Activated T-helper 2 cell treated with anti-CD3 and anti-CD28 coated beads, Interferon-gamma antibody, Interleukin-2, Interleukin-4, amounts not matched to agents 10 μg/mL and 5 μg/mL and 100 μg/mL, durations not matched to agents 14 hours and 24 hours and 36 hours (primary cell): ENCODE results near the gene RBMS3. TPM values are rescaled to one million over a fixed set of nuclear protein-coding genes. Genes with fewer than 3 reads are reported as not detected.

ENCODE experiments used
- DNase-seq: peaks from one replicate; pipeline ENCODE4 v3.0.0; 2021; ENCODE audit warnings: low spot score
- H3K27ac Mint-ChIP-seq: one replicate; pipeline ENCODE4 v1.8.0; 2021; ENCODE audit warnings: mixed read lengths
- H3K27me3 Mint-ChIP-seq: one replicate; pipeline ENCODE4 v1.8.0; 2021; ENCODE audit warnings: low read depth, mixed read lengths
- H3K36me3 Mint-ChIP-seq: one replicate; pipeline ENCODE4 v1.8.0; 2021; ENCODE audit warnings: low read depth, mixed read lengths
- H3K4me1 Mint-ChIP-seq: one replicate; pipeline ENCODE4 v1.8.0; 2021; ENCODE audit warnings: low read depth, mixed read lengths
- H3K4me3 Mint-ChIP-seq: one replicate; pipeline ENCODE4 v1.8.0; 2021; ENCODE audit warnings: low read depth, mild to moderate bottlenecking, moderate library complexity, mixed read lengths
- H3K9me3 Mint-ChIP-seq: one replicate; pipeline ENCODE4 v1.8.0; 2021; ENCODE audit warnings: mixed read lengths
- intact Hi-C: fragments of 100-400 bp; cut with micrococcal nuclease; formaldehyde crosslinking; loops from one replicate; pipeline ENCODE4 v1.15.1; 2023
- total RNA-seq: library from RNA; stranded (reverse); gene quantifications from 2 replicates; pipeline ENCODE4 v1.2.3, GENCODE V29; 2022

RBMS3 gene
- total RNA-seq, 1 donor from 2014 or later, result 5.3 TPM

DNA sequence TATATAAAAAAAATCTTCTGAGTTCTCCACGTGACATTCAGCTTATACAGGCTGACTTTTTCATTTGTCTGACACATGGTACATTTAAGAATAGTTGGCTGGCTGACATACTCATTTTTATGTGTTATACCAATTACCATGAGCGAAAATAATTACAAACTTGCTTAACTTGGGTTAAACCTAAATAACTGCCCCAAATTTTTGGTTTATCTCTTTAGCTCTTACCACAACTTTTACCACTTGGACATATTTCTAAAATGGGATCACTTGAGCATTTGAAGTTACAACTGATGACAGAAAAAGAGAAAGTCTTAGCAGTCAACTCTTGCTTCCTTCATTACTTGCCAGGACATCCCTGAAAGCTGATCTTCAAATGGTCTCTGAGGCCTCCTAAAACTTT is 618.1 kb downstream of the RBMS3 start:
- DNase-seq, result no peak
- peaks cover 2% of the 10 kb centered on the region for H3K27me3 Mint-ChIP-seq
- H3K4me1 Mint-ChIP-seq, result no peaks in the 10 kb centered on the region

DNA sequence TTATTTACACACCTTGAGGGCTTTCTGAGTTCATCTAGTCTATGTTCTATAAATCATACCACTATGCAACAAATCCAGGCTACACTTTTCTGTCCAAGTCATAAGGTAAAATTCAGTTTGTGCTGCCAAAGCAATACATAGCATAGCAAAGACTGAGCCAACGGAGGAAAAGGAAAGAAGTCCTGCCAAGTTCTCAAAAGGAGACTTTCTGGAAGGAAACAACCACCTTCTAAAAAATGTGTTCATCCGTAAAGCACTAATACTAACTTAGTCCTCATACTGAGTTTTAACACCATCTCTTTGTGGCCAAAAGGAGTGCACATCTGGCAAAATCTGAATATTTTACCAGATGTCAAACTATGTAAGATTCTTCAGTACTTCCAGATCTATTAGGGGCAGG is 620.2 kb downstream of the RBMS3 start:
- no peaks in the 10 kb centered on the region for H3K9me3 Mint-ChIP-seq
- DNase-seq, result no peak
- intact Hi-C loops, result no loop called here
- no peaks in the 10 kb centered on the region for H3K4me1 Mint-ChIP-seq
- no peak overlapping the region for H3K4me3 Mint-ChIP-seq
- no peak overlapping the region for H3K27ac Mint-ChIP-seq
- H3K36me3 Mint-ChIP-seq, result no peaks in the 10 kb centered on the region
- H3K27me3 Mint-ChIP-seq, result no peaks in the 10 kb centered on the region

More for the DNA sequence above, 618.1 kb downstream of the RBMS3 start:
- Mint-ChIP-seq H3K27ac (no peak overlapping the region), H3K4me3 (no peak overlapping the region), H3K9me3 (no peaks in the 10 kb centered on the region), H3K36me3 (no peaks in the 10 kb centered on the region)
- intact Hi-C loops, result no loop called here

DNA sequence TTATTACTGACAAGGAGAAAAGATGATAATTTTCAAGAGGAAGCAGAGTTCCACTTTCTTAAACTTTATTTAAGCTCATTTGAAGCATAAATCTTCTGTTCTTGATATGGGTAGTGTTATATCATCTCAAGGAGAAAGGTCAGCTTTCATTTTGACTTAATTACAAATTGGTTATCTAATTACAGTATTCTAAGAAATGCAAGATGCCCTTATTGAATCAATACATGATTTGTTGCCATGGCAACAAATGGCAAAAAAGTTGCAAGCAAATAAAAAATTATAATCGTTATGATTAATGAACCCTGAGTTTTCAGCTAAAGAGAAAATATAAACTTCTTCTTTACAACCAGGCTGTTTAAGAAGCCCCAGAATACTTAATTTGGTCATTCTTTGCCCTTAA is 622.7 kb downstream of the RBMS3 start:
- no peak for DNase-seq
- no peak overlapping the region for H3K4me3 Mint-ChIP-seq
- H3K27ac Mint-ChIP-seq, result no peak overlapping the region
- intact Hi-C loops, result no loop called here
- no peaks in the 10 kb centered on the region for H3K36me3 Mint-ChIP-seq
- no peaks in the 10 kb centered on the region for H3K9me3 Mint-ChIP-seq
- no peaks in the 10 kb centered on the region for H3K4me1 Mint-ChIP-seq
- no peaks in the 10 kb centered on the region for H3K27me3 Mint-ChIP-seq

DNA sequence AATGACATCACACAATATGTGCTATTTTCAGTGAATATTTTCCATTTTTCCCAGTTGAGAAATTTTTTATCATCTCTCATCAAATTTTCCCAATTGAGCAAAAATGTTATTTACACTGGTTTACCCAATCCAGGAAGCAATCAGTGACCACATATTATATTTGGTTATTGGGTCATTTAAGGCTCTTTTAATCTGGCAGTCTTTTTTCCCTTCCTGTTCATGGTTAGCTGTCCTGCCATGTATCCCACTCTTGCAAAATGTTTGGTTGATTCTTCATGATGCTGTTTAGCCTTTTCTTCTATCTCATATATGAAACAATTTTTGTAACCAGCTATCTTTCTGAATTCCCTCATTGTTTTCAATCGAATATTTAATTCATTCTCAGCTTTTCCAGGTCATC is 626.0 kb downstream of the RBMS3 start:
- H3K4me1 Mint-ChIP-seq, result no peaks in the 10 kb centered on the region
- no peaks in the 10 kb centered on the region for H3K9me3 Mint-ChIP-seq
- H3K4me3 Mint-ChIP-seq, result no peak overlapping the region
- intact Hi-C loops, result no loop called here
- no peak for DNase-seq
- no peaks in the 10 kb centered on the region for H3K27me3 Mint-ChIP-seq
- no peaks in the 10 kb centered on the region for H3K36me3 Mint-ChIP-seq
- no peak overlapping the region for H3K27ac Mint-ChIP-seq

DNA sequence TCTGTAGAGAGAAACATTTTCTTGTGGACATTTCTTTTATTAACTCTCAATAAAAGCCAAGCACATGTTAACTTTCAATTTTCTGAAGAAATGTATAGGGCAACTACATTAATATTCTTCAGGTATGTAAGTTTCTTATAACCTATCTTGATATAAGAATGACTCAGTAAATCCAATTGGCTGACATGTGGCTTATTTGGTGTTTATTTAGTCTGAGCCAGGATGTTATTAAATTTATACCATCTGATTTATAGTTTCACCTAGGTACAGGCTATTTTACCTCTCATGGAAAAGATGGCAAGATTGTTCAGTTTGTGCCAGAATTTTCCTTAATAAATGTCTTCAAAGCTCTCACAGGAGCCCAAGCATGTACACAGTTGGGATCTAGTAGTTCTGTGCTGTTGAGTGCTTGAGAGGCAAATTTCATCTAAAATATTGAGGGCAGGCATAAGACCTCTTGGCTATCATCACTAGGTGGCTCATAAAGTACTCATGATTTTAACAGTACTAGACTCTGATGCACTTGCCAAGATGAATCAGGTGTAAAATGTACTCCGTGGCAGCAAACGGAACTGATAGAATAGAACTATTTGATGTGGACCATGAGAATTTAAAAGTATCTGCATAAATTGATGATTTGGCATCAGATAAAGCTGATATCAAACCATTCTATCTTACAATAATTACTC is 631.9 kb downstream of the RBMS3 start:
- Mint-ChIP-seq H3K36me3 (no peaks in the 10 kb centered on the region), H3K27ac (no peak overlapping the region), H3K4me1 (no peaks in the 10 kb centered on the region), H3K4me3 (no peak overlapping the region), H3K27me3 (peaks cover 3% of the 10 kb centered on the region), H3K9me3 (no peaks in the 10 kb centered on the region)
- no peak for DNase-seq
- intact Hi-C loops, result no loop called here

DNA sequence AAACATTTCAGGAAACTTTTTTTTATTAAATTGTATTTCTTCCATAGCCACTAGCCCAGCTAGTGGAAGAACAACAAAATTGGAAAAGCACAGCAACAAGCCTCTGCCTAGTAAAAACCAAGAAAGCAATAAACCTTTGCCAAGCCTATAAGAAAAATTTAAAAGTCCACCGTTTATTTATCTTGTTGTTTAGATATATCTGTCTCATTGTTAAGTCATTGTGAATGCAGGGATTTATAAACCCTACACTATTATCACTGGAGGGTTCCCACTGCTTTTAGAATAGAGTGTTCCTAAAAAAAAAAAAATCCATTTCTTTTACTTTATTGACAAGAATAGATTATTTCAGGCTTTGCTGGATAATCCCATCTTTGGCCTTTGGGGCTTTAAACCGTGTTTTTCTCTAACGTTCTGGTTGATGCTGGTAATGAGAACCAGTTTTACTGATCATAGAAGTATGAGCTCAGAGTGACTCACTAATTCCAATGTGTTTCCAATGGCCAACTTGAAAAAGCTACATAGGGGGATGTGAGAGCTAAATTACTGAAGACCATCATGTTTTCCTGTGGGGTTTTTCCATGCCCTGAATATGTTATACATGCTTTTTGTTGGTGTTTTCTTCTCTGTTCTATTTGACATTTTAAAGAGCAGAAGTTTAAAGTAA is 634.1 kb downstream of the RBMS3 start:
- H3K4me3 Mint-ChIP-seq, result no peak overlapping the region
- peaks cover 3% of the 10 kb centered on the region for H3K27me3 Mint-ChIP-seq
- DNase-seq, result no peak
- no peaks in the 10 kb centered on the region for H3K4me1 Mint-ChIP-seq
- no peaks in the 10 kb centered on the region for H3K36me3 Mint-ChIP-seq
- no peaks in the 10 kb centered on the region for H3K9me3 Mint-ChIP-seq
- no peak overlapping the region for H3K27ac Mint-ChIP-seq
- intact Hi-C loops, result no loop called here

DNA sequence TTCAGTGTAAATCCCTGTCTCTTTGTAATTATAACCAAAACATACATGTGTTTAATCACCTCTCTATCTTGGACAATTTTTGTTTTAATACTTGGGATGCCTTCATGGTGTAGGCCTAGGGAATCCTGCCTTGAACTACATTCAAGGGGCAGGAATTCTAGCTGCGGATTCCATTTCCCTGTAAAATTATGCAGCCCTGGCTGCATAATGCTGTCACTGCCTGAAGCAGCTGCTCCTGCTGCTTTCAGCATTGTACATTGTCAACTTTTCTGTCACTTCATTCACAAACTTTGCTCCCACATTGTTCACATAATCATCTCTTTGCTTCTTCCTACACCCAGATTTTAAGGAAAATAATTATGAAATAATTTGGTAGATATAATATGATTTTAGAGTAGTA is 638.7 kb downstream of the RBMS3 start:
- no peak for DNase-seq
- no peak overlapping the region for H3K4me3 Mint-ChIP-seq
- intact Hi-C loops, result no loop called here
- H3K27me3 Mint-ChIP-seq, result no peaks in the 10 kb centered on the region
- no peaks in the 10 kb centered on the region for H3K4me1 Mint-ChIP-seq
- no peaks in the 10 kb centered on the region for H3K9me3 Mint-ChIP-seq
- H3K27ac Mint-ChIP-seq, result no peak overlapping the region
- H3K36me3 Mint-ChIP-seq, result no peaks in the 10 kb centered on the region

DNA sequence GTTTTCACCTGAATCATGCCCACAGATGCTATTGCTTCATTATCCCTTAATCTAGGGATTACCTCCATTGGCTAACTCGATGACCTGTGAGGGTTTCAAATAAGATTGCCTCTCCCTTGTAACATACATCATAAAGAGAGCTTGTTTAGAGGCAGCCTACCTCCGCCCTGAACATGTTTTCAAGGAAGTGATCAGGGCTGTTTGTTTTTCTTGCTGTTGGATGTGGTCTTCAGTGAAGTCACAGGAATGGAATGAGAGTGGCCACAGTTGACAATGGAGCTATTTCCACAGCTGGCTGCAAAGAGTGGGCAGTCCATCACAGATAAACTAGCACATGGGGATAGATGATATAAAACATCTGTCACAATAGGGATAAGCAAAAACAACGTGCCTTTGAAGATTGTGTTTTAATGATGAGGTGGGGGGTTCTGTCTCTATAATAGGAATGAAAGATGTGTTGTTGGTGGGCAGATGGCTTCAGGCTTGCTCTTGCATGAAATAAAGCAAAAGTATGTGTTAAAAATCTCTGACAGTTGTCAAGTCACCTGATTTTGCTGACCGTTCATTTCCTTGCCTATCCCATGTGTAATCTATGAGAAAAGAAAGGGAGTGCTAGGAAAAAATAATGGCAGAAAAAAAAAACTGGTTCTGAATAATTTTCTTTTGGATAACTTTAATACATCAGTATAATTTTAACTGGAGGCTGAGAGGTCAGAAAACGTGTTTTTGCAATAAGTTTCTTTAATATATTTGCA is 642.3 kb downstream of the RBMS3 start:
- intact Hi-C loops, result no loop called here
- Mint-ChIP-seq H3K27ac (no peak overlapping the region), H3K4me3 (no peak overlapping the region), H3K36me3 (no peaks in the 10 kb centered on the region), H3K9me3 (no peaks in the 10 kb centered on the region), H3K27me3 (no peaks in the 10 kb centered on the region), H3K4me1 (no peaks in the 10 kb centered on the region)
- DNase-seq, result no peak

DNA sequence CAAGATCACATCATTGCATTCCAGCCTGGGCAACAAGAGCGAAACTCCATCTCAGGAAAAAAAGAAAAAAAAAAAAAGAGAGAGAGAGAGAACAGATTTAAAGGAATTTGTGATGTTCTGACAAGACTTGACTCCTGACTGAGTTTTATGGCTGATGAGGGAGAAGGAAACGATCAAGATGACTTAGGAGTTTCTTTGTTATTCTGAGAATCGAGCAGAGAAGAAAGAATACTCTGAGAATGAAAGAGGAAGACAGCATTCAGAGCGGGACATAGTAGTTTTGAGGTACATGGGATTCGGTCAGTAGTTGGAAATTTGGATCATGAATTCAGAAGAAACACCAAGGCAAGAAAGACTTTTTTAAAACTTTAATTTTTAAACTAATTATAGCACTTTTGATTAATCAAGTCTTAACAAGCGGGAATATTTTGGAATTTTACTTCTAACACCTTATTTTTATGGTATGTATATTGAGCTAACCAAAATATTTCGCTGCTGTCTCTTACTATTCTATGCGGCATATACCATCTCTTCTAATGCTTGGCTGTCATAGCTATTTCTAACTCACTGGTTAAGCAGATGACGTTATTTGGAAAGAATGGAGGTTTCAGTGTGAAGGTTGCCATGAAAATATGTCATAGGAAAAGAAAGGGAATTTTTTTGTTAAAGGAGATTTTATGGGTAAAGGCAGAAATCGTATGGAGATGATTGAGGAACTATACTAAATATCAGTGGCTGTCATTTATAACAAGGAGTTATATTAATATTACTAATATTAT is 644.1 kb downstream of the RBMS3 start:
- Mint-ChIP-seq H3K27me3 (peaks cover 2% of the 10 kb centered on the region), H3K27ac (no peak overlapping the region), H3K9me3 (no peaks in the 10 kb centered on the region), H3K4me3 (no peak overlapping the region), H3K36me3 (no peaks in the 10 kb centered on the region), H3K4me1 (no peaks in the 10 kb centered on the region)
- DNase-seq, result no peak
- intact Hi-C loops, result no loop called here

DNA sequence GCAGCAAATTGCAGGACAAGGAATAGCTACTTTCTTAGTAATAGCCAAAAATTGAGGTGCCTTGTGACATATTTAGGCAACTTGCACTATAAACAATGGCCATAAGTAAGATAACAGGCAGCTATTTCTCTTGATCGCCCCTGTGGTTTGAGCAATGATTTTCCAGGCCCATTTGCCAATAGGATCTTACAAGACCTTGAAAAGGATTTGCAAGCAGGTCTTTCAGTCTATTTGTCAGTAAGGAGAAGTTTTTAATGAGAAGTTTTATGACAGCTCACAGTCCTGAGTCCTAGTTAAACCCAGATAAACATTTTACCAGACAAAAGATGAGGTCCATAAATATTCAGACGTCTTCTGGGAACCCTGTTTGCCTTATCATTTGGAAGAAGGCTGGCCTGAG is 645.5 kb downstream of the RBMS3 start:
- Mint-ChIP-seq H3K27ac (no peak overlapping the region), H3K4me1 (no peaks in the 10 kb centered on the region), H3K36me3 (no peaks in the 10 kb centered on the region), H3K9me3 (no peaks in the 10 kb centered on the region), H3K27me3 (peaks cover 2% of the 10 kb centered on the region), H3K4me3 (no peak overlapping the region)
- intact Hi-C loops, result no loop called here
- no peak for DNase-seq

DNA sequence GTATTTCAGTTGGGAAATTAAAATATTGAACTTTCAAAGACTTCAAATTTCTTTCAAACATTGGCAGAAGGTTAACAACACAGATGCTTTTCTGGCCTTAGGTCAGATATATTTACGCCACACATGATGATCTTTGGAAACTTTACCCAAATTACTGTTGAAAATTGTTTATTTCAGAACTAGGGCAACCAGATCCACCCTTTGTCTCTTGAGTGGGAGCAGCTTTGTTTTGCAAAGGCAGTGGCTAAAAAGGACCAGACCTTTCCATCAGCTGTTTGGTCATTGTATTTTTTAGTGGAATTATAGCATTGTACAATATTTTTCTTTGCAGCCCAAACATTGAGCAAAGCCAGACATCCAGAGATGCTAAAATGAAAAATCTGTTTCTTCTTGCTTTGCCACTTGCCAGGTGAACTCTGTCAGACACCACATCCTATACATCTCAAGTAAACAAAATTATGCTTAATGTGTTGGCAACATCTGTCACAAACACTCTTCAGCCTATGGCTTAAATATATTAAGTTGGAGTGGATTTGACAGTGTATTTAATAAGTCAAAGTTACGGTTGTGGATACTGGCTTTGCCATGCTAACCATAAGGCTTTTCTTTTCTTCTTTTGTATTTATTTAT is 651.9 kb downstream of the RBMS3 start:
- Mint-ChIP-seq H3K27ac (no peak overlapping the region), H3K27me3 (peaks cover 16% of the 10 kb centered on the region), H3K4me1 (peaks cover 13% of the 10 kb centered on the region), H3K9me3 (no peaks in the 10 kb centered on the region), H3K36me3 (no peaks in the 10 kb centered on the region), H3K4me3 (no peak overlapping the region)
- DNase-seq, result no peak
- intact Hi-C loops, result loop anchor here (5.0 to 10.0 kb wide), 2 partner anchors 412 to 1091 kb away; no protein-coding TSS in a partner anchor

DNA sequence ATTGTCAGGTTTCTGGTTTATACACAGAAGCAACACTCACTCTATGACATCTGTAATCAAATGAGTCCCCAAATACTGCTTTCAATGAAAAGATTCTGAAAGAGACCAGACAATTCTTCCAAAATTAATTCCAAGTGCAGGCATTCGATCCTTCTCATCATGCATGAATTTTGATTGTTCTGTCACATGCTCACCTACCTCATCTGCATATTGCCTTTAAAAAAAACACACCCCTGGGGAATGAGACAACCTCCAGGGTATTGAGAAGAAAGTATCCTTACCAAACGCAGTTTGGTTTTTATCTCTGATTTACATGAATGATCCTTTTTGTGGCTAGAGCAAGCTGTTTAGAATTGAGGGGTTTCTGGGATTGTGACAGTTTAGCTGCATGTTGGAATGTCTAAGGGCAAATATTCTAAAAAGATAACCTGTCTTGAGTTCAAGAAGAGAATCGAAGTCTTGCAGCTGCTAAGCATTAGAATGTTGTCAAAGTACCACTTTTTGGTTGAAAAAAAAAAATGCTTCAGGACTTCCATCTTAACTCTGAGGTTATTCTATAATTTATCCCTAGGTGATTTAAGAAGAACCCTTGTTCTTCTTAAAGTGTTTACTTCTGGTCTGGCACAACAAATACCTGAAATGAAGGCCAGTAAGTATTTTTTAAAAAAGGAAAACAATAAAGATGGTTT is 653.1 kb downstream of the RBMS3 start:
- intact Hi-C loops, result loop anchor here (5.0 to 10.0 kb wide), 2 partner anchors 411 to 1092 kb away; no protein-coding TSS in a partner anchor
- peaks cover 14% of the 10 kb centered on the region for H3K27me3 Mint-ChIP-seq
- no peaks in the 10 kb centered on the region for H3K36me3 Mint-ChIP-seq
- H3K9me3 Mint-ChIP-seq, result no peaks in the 10 kb centered on the region
- no peak for DNase-seq
- H3K27ac Mint-ChIP-seq, result no peak overlapping the region
- no peak overlapping the region for H3K4me3 Mint-ChIP-seq
- peaks cover 13% of the 10 kb centered on the region for H3K4me1 Mint-ChIP-seq
